ENCODE data around the gene APMAP.

The APMAP gene

GRCh38 chr20:24965065-24965919 lies 27.3 kb downstream of the APMAP start:
- no peak for DNase-seq (ENCODE audit: low spot score)

- DNase-seq (ENCODE audit: low spot score): no peak
Observed at GRCh38 chr20:24964506-24964840, 28.1 kb downstream of the APMAP start.

- DNase-seq (ENCODE audit: low spot score): no peak
Observed at GRCh38 chr20:24963672-24964505, 28.7 kb downstream of the APMAP start.

- no peak for DNase-seq (ENCODE audit: low spot score)
Observed at GRCh38 chr20:24962510-24962909, 30.0 kb downstream of the APMAP start.

GRCh38 chr20:24962182-24962492 lies 30.4 kb downstream of the APMAP start:
- DNase-seq (ENCODE audit: low spot score): no peak

GRCh38 chr20:24961384-24962181 lies 31.0 kb downstream of the APMAP start:
- no peak for DNase-seq (ENCODE audit: low spot score)

- DNase-seq (ENCODE audit: low spot score): no peak
Observed at GRCh38 chr20:24960861-24961260, 31.7 kb downstream of the APMAP start.

- DNase-seq (ENCODE audit: low spot score): no peak
Observed at GRCh38 chr20:24960302-24960801, 32.2 kb downstream of the APMAP start.

- DNase-seq (ENCODE audit: low spot score): no peak
Observed at GRCh38 chr20:24959591-24960301, 32.8 kb downstream of the APMAP start.

GRCh38 chr20:24958506-24959385 lies 33.8 kb downstream of the APMAP start:
- no peak for DNase-seq (ENCODE audit: low spot score)

GRCh38 chr20:24957326-24958016 lies 35.1 kb downstream of the APMAP start:
- no peak for DNase-seq (ENCODE audit: low spot score)

GRCh38 chr20:24956001-24956841 lies 36.3 kb downstream of the APMAP start:
- no peak for DNase-seq (ENCODE audit: low spot score)

GRCh38 chr20:24955045-24955444 lies 37.5 kb downstream of the APMAP start:
- DNase-seq (ENCODE audit: low spot score): no peak

GRCh38 chr20:24954566-24954965 lies 38.0 kb downstream of the APMAP start:
- DNase-seq (ENCODE audit: low spot score): no peak

GRCh38 chr20:24954151-24954550 lies 38.4 kb downstream of the APMAP start:
- DNase-seq (ENCODE audit: low spot score): no peak

- DNase-seq (ENCODE audit: low spot score): no peak
Observed at GRCh38 chr20:24953621-24954133, 38.9 kb downstream of the APMAP start.

- no peak for DNase-seq (ENCODE audit: low spot score)
Observed at GRCh38 chr20:24953209-24953575, 39.4 kb downstream of the APMAP start.

- DNase-seq (ENCODE audit: low spot score): no peak
Observed at GRCh38 chr20:24952376-24953208, 40.0 kb downstream of the APMAP start.
